AG08395 (cell line): ENCODE results near the gene INSIG1.

ENCODE experiments used
- DNase-seq: peaks from one replicate; pipeline ENCODE4 v3.0.0; 2012; ENCODE audit warnings: mixed read lengths, low spot score

The INSIG1 gene

DNA sequence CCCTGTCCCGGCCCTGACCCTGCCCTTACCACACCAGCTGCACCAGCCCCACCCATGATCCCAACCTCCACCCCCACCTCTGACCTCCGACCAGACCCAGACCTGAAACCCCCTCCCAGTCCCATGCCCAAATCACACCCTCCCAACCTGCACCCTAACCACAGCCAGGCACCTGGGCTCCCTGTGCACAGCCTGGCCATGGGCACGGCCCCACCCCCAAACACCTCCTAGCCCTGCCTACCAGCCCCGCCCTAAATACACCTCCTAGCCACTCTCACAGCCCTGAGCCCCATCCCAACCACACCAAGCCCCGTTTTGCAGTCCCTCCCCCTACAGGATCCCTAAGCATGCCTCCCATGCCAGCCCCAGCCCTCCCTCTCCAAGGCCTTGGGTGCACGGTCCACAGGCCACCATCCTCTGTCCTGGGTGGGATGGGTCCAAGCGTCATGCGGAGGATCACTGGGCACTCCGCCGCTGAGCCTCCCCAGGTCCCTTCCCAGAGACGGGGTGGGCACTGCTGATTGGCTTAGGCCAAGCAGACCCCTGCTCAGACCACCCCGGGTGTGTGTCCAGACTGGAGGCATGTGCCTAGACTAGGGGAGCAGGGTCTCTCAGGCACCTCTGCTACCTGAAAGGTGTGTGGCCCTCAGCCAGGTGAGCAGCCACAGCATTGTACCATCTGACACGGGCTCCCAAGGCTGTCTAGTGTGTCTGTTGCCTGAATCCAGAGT lies 30.1 kb downstream of the INSIG1 start:
- DNase-seq, result no peak

DNA sequence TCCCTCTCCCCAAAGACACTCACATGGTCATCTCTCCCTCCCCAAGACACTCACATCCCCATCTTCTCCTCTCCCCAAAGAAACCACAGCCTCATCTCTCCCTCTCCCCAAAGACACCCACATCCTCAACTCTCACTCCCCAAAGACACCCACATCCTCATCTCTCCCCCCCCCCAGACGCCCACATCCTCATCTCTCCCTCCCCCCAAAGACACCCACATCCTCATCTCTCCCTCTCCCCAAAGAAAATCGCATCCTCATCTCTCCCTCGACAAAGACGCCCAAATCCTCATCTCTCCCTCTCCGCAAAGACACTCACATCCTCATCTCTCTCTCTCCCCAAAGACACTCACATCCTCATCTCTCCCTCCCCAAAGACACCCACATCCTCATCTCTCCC lies 31.5 kb downstream of the INSIG1 start:
- no peak for DNase-seq

DNA sequence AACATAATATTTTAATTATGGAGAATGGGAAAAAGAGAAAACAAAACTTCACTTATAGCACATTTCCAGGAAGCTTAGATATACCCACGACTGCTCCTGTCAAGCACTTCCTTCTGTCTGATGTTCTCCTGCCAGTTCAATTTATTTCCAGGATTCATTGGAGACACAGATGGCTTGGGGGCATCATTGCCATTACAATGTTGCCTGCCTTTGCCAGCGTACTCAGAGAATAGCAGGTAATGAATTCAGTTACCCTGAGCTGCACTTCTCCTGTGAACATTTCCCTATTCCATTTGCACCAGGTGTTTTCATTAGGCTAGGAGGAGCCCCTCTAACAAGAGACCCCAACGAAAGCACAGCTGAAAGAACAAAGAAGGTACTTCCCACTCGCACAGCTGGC lies 33.7 kb downstream of the INSIG1 start:
- DNase-seq, result no peak

DNA sequence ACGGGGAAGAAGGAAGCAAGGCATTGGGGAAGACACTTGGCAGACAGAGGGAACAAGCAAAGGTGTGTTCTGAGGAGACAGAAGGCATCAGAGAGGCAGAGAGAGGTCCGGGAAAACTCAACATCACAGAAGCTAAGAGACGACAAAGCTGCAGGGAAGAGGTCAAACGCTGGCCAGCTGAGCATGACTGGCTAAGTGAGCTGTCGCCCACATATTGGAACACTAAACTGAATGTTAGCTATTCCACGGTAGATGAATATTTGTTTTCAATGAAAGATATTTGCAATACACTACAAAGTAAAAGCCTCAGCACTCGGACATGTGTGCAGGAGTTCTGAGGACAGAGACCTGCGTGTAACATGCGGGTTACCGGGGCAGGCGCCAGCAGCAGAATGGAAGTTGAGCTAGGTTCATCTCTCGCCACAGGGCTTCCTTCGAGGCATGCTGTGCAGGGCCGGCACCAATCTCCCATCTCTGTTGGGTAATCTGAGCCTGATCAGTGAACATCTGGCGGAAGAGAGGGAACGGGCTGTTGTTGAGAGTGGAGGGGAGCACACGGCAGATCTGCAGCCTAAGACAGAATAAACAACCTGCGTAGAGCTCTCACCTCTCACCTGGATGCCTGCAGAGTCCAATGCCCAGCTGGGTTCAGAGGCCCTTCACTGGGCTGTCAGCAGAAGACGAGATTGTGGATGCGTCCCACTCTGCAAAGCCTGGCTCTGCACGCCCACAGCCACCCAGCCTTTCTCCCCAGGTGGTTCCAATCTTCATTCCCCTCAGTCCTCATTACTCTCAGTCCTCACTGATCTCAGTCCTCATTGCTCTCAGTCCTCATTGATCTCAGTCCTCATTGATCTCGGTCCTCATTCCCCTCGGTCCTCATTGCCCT lies 35.9 kb downstream of the INSIG1 start:
- DNase-seq, result no peak

DNA sequence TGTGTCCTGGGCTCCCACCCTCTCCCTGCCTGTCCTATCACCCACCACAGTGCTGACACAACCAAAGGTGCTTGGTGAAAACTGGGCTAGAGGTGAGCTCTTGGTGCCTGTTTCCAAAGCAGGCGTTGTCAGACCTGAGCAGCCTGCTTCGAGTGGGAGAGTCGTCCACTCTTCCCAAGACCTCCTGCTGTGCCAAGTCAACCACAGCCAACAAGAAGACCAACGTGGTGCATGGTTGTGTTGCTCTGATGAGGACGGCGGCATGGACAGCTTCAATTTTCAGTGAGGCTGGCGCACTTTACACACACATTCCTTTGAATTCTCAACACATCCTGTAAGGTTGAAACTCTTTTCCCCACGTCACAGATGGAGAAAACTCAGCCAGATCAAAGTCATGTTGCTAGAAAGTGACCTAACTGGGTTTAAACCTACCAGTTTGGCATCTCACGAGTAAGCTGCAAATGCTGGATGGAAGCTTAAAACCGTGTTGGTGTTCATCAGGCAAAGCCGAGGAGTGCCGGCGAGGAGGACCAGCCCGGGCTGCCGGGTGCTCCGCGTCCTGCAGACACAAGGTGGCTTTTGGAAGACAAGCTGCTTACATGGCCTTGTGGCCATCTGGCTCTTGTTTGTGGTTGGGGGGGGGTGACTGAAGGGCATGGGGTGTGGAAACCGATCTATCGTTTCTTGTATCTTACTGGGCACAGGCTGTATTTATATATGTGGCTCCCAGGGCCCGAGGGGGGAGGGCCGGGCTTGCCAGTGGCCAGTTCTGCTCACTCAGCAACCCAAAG lies 39.3 kb downstream of the INSIG1 start:
- no peak for DNase-seq

DNA sequence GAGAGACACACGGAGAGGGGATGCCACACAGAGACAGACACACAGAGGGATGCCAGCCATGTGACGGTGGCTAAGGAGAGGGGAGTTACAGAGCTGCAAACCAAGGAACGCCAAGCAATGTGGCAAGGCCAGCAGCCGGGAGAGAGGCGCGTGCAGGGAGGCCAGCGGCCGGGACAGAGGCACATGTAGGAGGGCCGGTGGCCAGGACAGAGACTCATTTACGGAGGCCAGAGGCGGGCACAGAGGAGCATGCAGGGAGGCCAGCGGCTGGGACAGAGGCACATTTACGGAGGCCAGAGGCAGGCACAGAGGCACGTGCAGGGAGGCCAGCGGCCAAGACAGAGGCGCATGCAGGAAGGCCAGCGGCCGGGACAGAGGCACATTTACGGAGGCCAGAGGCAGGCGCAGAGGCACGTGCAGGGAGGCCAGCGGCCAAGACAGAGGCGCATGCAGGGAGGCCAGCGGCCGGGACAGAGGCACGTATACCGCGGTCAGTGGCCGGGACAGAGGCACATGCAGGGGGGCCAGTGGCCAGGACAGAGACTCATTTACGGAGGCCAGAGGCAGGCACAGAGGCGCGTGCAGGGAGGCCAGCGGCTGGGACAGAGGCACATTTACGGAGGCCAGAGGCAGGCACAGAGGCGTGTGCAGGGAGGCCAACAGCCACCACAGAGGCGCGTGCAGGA lies 40.4 kb downstream of the INSIG1 start:
- no peak for DNase-seq

DNA sequence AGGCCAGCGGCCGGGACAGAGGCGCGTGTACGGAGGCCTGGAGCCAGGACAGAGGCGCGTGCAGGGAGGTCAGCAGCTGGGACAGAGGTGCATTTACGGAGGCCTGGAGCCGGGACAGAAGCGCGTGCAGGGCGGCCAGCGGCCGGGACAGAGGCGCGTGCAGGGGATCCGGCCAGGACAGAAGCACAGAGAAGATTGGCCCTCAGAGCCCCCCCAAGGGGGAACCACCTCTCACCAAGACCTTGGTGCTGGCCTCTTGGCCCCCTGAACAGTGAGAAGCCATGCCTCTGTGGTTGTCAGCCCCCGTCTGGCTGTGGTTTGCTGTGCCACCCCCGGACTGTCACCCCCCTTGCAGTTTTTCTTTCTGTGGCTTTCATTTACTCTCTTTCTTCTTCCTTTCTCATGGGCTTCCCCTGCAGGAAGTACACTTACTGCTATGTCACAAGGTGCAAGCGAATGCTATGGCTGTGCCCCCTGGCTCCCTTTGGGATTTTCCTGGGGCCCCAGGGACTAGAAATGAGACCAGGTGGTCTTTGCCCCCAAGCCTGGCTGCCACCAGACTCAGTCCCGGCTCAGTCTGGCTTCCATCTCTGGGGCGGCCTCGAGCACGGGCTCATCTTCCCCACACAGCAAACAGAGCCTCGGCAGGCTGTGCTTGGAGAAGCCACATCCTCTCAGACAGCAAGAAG lies 41.1 kb downstream of the INSIG1 start:
- no peak for DNase-seq

DNA sequence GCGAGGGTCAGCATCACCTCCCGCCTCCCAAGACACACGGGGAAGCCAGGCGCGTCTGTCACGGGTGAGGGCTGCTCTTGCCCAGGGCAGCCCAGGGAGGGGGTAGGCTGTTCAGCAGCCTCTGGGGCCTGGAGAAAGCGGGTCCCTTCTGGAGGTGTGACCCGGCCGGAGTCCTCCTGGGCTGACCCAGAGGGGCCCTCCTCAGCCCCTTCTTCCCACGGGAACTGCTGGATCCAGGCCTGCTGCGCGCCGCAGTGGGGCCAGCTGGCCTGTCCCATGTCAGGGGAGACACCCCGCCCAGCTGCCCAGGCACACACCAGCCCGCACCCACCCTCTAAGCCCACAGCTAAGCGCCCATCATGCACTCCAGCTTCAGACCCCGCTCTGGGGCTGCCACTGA lies 41.8 kb downstream of the INSIG1 start:
- no peak for DNase-seq

DNA sequence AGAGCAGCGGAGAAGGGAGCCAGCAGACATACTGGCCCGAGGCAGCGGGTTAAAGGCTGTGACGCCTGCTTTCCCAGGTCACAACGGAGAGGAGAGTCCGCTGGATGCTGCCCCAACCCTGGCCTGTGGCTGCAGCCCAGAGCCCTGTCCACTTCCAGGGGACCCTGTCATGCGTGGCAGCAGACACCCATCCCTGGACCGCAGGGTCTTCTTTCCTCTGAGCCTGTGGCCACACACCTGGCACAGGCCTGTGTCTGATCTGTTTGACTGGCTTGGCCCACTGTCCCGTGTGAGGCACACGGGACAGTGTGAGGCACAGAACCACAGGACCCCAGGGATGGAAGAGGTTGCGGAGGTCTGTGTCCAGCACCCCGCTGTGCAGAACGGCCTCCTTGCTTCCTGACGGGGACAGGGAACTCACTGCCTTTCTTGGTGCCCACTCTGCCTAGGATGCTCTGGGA lies 42.4 kb downstream of the INSIG1 start:
- DNase-seq, result no peak

DNA sequence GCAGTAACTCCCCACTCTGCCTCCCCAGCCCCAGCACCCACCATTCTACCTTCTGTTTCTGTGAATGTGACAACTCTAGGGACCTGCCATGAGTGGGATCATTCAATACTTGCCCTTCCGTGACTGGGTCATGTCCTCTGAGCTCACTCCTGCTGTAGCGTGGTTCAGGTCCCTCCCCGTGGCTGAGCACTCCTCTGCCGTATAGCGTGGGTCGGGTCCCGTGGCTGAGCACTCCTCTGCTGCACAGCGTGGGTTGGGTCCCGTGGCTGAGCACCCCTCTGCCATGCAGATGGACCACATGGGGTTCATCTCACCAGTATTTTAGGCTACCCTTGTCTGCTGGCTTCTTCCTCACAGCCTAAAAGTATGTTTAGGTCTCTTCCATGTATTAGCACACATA lies 43.0 kb downstream of the INSIG1 start:
- DNase-seq, result no peak

DNA sequence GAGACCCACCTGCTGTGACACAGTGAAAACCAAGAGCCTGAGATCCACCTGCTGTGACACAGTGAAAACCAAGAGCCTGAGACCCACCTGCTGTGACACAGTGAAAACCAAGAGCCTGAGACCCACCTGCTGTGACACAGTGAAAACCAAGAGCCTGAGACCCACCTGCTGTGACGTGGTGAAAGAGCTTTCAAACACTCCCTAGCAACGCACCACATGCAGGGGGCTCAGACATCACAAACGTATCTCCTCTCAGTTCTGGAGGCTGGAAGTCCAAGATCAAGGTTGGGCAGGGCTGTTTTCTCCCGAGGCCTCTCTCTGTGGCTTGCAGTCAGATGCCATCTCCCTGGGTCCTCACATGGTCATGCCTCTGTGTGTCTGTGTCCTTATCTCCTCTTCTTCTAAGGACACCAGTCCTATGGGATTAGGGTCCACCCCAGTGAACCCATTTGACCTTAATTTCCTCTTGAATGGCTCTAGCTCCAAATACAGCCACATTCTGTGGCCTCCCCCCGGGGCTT lies 43.8 kb downstream of the INSIG1 start:
- no peak for DNase-seq

DNA sequence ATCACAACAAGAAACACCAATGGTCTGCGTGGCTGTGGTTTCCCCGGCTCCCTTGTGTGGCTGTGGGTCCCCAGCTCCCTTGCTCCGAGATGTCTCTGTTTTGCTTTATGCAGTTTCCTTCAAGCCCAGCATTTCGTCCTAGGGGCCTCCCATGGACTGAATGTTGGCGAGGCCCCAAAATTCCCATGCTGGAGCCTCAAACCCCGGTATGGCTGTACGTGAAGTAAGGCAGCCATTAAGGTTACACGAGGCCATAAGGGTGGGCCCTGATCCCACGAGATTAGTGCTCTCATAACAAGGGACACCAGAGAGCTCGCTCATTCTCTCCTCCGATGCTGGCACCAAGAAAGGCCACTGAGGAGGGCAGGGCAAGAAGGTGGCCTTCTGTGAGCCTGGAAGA lies 44.6 kb downstream of the INSIG1 start:
- no peak for DNase-seq

DNA sequence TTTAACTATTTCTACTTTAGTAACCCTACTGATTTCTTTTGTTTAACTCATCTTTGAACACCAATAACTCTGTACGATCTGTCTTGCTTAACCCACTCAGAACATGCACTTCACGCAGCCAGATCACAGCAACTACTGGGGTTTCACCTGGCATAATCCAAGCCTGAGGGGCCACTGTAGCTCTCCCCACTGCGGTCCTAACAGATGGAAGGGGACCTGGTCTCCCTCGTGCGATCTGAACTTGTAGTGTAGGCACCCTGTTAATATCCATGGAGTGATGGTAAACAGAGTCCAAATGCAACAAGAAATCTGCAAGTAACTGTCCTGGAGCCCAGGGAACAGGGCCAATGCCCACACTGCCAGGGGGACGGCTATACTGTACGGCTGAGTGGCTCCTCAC lies 45.5 kb downstream of the INSIG1 start:
- no peak for DNase-seq

DNA sequence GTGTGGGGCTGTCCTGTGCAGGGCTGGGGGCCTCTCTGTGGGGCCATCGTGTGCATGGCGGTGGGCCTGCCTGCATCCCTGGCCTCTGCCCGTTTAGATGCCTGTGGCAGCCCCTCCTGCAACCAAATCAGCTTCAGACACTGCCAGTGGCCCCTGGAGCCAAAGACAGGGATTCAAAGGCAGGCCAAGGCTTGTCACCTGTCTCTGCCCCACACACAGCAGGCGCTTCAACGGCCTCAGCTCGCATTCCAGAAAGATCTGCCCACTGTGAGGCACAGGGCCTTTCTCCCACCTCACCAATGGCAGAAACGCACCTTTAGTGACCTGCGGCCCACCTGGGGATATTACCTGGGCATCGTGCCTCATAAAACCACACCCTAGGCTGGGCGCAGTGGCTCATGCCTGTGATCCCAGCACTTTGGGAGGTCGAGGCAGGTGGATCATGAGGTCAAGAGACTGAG lies 46.0 kb downstream of the INSIG1 start:
- DNase-seq, result no peak

DNA sequence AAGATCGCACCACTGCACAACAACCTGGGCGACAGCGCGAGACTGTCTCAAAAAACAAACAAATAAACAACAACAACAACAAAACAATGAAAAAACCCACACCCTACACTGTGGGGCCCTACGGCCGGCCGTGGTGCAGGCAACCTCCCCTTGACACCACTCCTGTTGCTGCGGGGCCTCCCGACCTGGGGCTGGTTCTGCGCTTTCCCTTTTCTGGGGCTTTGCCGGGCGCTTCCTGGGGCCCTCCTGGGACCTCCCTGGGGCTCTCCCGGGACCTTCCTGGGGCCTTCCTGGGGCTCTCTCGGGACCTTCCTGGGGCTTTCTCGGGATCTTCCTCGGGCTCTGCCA lies 46.6 kb downstream of the INSIG1 start:
- no peak for DNase-seq

DNA sequence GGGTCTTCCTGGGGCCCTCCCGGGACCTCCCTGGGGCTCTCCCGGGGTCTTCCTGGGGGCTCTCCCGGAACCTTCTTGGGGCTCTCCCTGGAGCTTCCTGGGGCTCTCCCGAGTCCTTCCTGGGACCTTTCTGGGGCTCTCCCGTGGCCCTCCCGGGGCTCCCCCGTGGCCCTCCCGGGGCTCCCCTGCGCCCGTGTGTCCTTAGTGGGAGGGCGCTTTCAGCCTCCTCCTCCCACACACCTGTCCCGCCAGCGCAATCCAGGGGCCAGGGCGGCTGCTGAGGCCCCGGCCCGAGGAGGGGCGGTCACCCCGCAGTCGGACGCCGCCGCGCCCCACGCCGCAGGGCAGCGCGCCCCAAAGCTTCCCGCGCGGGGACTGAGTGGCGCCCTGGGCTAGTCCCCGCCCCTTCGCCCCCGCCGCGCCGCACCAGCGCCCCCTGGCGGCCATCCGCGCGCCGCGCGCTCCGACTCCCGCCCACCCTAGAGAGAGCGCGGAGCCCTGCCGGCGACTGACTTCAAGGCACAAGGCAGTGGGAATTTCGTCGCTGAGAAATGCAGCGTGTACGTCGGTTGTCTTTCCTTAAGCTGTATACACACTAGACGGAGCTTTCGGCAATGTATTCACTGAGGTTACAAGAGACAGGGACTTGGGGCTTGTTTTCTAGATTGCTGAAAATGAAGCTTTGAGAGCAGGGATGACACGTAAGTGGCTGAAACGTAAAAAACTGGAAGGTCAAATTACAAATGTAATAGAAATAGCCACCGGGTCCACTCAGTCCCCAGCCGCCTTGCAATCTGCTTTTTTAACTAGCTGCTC lies 47.1 kb downstream of the INSIG1 start:
- peak; percentile 89 for DNase-seq

DNA sequence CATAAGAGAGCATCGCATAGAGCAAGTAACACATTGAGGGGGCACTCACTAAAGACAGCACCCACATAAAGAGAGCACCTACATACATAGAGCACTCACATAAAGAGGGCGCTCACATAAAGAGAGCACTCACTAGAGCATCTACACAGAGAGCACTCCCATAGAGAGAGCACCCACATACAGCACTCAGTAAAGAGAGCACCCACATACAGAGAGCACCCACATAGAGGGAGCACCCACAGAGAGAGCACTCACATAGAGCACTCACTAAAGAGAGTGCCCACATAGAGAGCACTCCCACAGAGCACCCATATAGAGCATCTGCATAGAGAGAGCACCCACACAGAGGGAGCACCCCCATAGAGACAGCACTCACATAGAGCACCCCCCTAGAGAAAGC lies 47.8 kb downstream of the INSIG1 start:
- no peak for DNase-seq

DNA sequence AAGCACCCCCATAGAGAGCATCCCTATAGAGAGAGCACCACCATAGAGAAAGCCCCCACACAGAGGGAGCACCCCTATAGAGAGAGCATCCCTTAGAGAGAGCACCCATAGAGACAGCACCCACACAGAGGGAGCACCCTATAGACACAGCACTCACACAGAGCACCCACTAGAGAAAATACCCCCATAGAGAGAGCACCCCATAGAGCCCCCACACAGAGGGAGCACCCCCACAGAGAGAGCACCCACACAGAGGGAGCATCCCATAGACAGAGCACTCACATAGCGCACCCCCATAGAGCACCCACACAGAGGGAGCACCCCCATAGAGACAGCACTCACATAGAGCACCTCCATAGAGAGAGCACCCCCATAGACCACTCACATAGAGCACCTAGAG lies 48.6 kb downstream of the INSIG1 start:
- no peak for DNase-seq

DNA sequence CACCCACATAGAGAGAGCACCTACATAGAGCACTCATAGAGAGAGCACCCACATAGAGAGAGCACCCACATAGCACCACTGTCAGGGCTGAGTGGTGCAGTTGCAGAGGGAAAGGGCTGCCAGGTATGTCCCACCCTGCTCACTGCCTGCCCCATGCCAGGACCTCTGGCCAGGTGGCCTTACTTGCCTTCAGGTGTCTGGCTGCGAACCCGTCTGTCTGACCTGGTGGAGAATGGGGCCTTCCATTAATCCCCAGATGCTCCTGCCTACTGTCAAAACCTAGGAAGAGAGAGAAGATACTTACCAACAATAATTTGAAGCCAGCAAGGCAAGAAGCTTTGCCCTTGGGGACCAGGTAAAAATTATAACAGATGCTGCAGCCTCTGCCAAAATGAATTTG lies 51.1 kb downstream of the INSIG1 start:
- no peak for DNase-seq

DNA sequence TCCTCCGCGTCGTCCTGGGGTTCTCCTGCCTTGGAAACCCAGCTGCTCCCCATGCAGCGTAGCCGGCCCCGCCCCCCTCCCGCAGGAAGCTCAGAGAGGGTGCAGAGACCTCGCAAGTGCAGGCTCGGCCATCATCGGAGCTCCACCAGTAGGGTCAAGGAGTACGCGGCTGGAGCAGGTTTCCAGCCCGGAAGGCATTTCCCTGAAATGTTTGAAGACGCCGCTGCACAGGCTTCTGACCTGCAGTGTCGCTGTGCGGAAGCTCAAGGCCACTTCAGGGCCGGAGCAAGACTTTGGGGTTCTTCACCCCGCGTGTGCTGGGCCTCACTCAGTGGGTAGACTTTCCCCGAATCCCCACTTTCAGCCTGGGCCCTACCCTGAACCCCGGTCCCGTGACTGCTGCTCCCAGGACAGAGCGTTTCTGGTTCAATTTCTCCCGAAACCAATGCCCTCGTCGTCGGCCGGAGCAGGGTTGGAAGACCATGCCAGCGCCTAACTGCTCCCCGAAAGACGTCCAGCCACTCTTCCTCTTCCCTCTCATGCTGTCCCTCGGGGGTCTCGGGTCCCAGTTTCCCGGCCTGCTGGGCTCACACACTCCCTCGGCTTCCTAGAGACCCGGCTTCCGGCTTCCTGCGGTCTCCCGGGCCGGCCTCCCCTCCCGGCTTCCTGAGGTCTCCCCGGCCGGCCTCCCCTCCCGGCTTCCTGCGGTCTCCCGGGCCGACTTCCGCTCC lies 52.1 kb downstream of the INSIG1 start:
- no peak for DNase-seq
